Endothelial cell of umbilical vein (primary cell): ENCODE measurements around the gene ROCK2. TPM values are rescaled to one million over a fixed set of nuclear protein-coding genes. Genes with fewer than 3 reads are reported as not detected.

ENCODE experiments used
- BruUV-seq: library from RNA; stranded (reverse); fragments of 400-500 nt; replicated peaks from 2 replicates; lab custom pipeline; 2021; lab: Mats Ljungman, UMichigan
- CTCF ChIA-PET: fragments of 300-600, 350-600 bp; sonication (Branson Sonifier 250); formaldehyde crosslinking; loops from one replicate; lab custom pipeline; 2021; ENCODE audit warnings: antibody characterized with exemption, inconsistent platforms; lab: Charles Lee
- POLR2A ChIA-PET: fragments of 300-600, 350-600 bp; sonication (Branson Sonifier 250); formaldehyde crosslinking; loops from one replicate; lab custom pipeline; 2021; ENCODE audit warnings: antibody characterized with exemption, inconsistent platforms; lab: Charles Lee
- DNase-seq: peaks from one replicate; pipeline ENCODE4 v3.0.0-alpha.2; 2011; ENCODE audit warnings: low read depth, low spot score
- FAIRE-seq: peaks from 2 replicates; lab custom pipeline; 2011; peaks lifted over from hg19 to GRCh38; lab: Jason Lieb, UNC
- H2AFZ ChIP-seq: 2 replicates; pipeline ENCODE4 v1.6.0; 2012; ENCODE audit warnings: low read depth, low read length, control low read depth, inconsistent platforms
- H3K27ac ChIP-seq: 2 replicates; pipeline ENCODE4 v1.5.1; 2011; ENCODE audit warnings: low read depth, mild to moderate bottlenecking, control low read depth, low read length, moderate library complexity; ENCODE audit not compliant: insufficient read depth
- H3K27me3 ChIP-seq, 2 experiments: 2 replicates each; pipeline versions ENCODE4 v1.6.0 to v1.6.1; 2011; ENCODE audit warnings: low read length in 2 of 2, mixed read lengths in 1 of 2; ENCODE audit not compliant: control insufficient read depth in 2 of 2, insufficient read depth in 2 of 2
- H3K36me3 ChIP-seq, 2 experiments: 2 replicates in 1 of 2; 3 replicates in 1 of 2; pipeline ENCODE4 v1.5.1; 2011; ENCODE audit warnings: low read length in 2 of 2, mild to moderate bottlenecking in 1 of 2, moderate library complexity in 1 of 2; ENCODE audit not compliant: control insufficient read depth in 2 of 2, insufficient read depth in 2 of 2; ENCODE audit errors: extremely low read depth in 1 of 2
- H3K4me1 ChIP-seq: 3 replicates; pipeline ENCODE4 v1.5.1; 2011; ENCODE audit warnings: mild to moderate bottlenecking, low read length; ENCODE audit not compliant: control insufficient read depth, insufficient read depth; ENCODE audit errors: extremely low read depth
- H3K4me2 ChIP-seq: 2 replicates; pipeline ENCODE4 v1.6.1; 2011; ENCODE audit warnings: low read length, control low read depth, mixed read lengths; ENCODE audit not compliant: insufficient read depth
- H3K4me3 ChIP-seq, 3 experiments: fragments of 200-600 bp in 1 of 3; sonication (generic), shearing (Covaris generic) in 1 of 3; replicated peaks in 1 of 3; 2 replicates each; pipeline ENCODE4 v1.5.1; 2011 to 2016; ENCODE audit warnings: control low read depth in 3 of 3, low read length in 3 of 3, mild to moderate bottlenecking in 2 of 3, inconsistent platforms in 1 of 3, low read depth in 1 of 3, moderate library complexity in 1 of 3; ENCODE audit not compliant: insufficient read depth in 1 of 3
- H3K79me2 ChIP-seq: 2 replicates; pipeline ENCODE4 v1.6.0; 2012; ENCODE audit warnings: low read length, inconsistent platforms; ENCODE audit not compliant: control insufficient read depth, insufficient read depth
- H3K9ac ChIP-seq: replicated peaks from 2 replicates; pipeline ENCODE3; 2011; ENCODE audit warnings: low read length, control low read depth; ENCODE audit not compliant: insufficient read depth; ENCODE audit errors: extremely low read depth
- H3K9me1 ChIP-seq: replicated peaks from 3 replicates; pipeline ENCODE4 v1.6.0; 2011; ENCODE audit warnings: mild to moderate bottlenecking, low read length; ENCODE audit not compliant: control insufficient read depth, insufficient read depth; ENCODE audit errors: extremely low read depth
- H3K9me3 ChIP-seq: replicated peaks from 2 replicates; pipeline ENCODE4 v1.5.1; 2012; ENCODE audit warnings: low read length, inconsistent platforms; ENCODE audit not compliant: control insufficient read depth, insufficient read depth
- H4K20me1 ChIP-seq: replicated peaks from 2 replicates; pipeline ENCODE3; 2011; ENCODE audit warnings: mild to moderate bottlenecking, low read length; ENCODE audit not compliant: control insufficient read depth, insufficient read depth; ENCODE audit errors: extremely low read depth
- CTCF ChIP-seq, 2 donors: IDR thresholded peaks; 1 replicate in 1 of 2; 2 replicates in 1 of 2; pipeline ENCODE4 v1.5.1; 2011; ENCODE audit warnings: low read length in 2 of 2, mild to moderate bottlenecking in 2 of 2, moderate library complexity in 2 of 2, control low read depth in 1 of 2, inconsistent platforms in 1 of 2, low read depth in 1 of 2; ENCODE audit not compliant: insufficient read depth in 1 of 2; ENCODE audit errors: extremely low read depth in 1 of 2
- EZH2 ChIP-seq: IDR thresholded peaks from 2 replicates; pipeline ENCODE4 v1.6.1; 2012; ENCODE audit warnings: borderline replicate concordance, low read depth, mild to moderate bottlenecking, moderate library complexity, low read length, inconsistent platforms; ENCODE audit not compliant: severe bottlenecking
- FOS ChIP-seq: IDR thresholded peaks from 2 replicates; pipeline ENCODE4 v1.6.1; 2011; ENCODE audit warnings: mild to moderate bottlenecking, low read length, moderate library complexity, borderline replicate concordance; ENCODE audit not compliant: insufficient read depth
- GATA2 ChIP-seq: IDR thresholded peaks from 2 replicates; pipeline ENCODE4 v1.7.0; 2011; ENCODE audit warnings: low read depth, mild to moderate bottlenecking, moderate library complexity, mixed read lengths, low read length; ENCODE audit not compliant: insufficient read length, insufficient read depth
- JUN ChIP-seq: IDR thresholded peaks from 2 replicates; pipeline ENCODE4 v1.6.1; 2011; ENCODE audit warnings: borderline replicate concordance, low read depth; ENCODE audit not compliant: insufficient read length, insufficient read depth
- MYC ChIP-seq: IDR thresholded peaks from one replicate; pipeline ENCODE4 v1.6.1; 2011; ENCODE audit warnings: mild to moderate bottlenecking, low read depth, low read length
- POLR2A ChIP-seq: IDR thresholded peaks from 2 replicates; pipeline ENCODE4 v1.6.1; 2012; ENCODE audit warnings: low read depth, mild to moderate bottlenecking, control low read depth, low read length
- POLR2AphosphoS5 ChIP-seq: IDR thresholded peaks from 2 replicates; pipeline ENCODE4 v1.6.1; 2012; ENCODE audit warnings: low read depth, mild to moderate bottlenecking, control low read depth, low read length, moderate library complexity; ENCODE audit not compliant: insufficient read depth
- dilution Hi-C: fragments of 300-500 bp; cut with MboI; formaldehyde crosslinking; loops from one replicate; pipeline ENCODE4 v1.15.0; 2019; ENCODE audit warnings: low sequenced_read_pairs; ENCODE audit not compliant: extremely low pct_ligation_motif_present
- intact Hi-C: fragments of 100-400 bp; cut with micrococcal nuclease; formaldehyde crosslinking; loops from one replicate; pipeline ENCODE4 v1.10.0; 2022
- polyA plus RNA-seq, 4 experiments: library from polyadenylated mRNA; depleted of rRNA in 3 of 4; stranded (reverse) in 3 of 4; unstranded in 1 of 4; fragments of >200 nt; gene quantifications; 2 replicates each; pipeline versions ENCODE4 v1.2.1 to v1.2.3, GENCODE V29; 2011 to 2012; ENCODE audit warnings: missing spikeins in 1 of 4
- total RNA-seq: library from RNA; stranded (reverse); gene quantifications from 2 replicates; pipeline ENCODE4 v1.2.3, GENCODE V29; 2021
- TF ChIP-seq, protein P1 (sequence below): IDR thresholded peaks from 2 replicates; pipeline ENCODE4 v1.6.1; 2011; ENCODE audit not compliant: insufficient read depth, insufficient read length

The ROCK2 gene
- total and polyA plus RNA-seq, 2 donors (not counting 3 experiments of a cell fraction or from before 2014, with no cell fraction given): 5.2 to 56.5 TPM

DNA sequence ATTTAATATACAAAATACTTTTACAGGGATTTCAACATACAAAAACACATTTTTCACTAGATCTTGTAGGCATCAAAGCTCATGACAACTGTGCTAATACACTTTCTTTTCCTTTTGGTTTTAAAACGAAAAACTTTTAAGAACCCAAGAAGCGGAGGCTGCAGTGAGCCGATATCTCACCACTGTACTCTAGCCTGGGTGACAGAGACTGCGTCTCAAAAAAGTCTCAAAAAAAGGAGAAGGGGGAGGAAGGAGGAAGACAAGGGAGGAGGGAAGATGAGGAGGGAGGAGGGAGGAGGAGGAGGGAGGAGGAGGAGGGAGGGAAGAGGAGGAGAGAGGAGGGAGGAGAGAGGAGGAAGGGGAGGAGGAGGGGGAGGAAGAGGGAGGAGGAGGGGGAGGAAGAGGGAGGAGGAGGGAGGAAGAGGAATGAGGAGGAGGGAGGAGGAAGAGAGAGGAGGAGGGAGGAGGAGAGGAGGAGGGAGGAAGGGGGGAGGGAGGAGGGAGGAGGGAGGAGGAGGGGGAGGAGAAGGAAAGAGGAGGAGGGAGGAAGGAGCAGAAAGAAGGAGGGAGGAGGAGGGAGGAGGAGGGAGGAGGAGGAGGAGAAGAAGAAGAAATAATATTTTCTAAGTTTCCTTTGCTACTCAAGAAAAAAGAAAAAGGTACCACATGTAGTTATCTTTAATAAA is 13.8 kb downstream of the ROCK2 start:
- intact Hi-C loops: no loop called here
- no peaks in the 10 kb centered on the region for H3K27me3 ChIP-seq
- ChIA-PET POLR2A (no interaction called here), CTCF (no interaction called here)
- no peak overlapping the region for H3K4me3 ChIP-seq
- no TSS peak for BruUV-seq
- H3K4me1 ChIP-seq: peaks cover 18% of the 10 kb centered on the region
- H3K36me3 ChIP-seq: no peaks in the 10 kb centered on the region
- H3K79me2 ChIP-seq: peaks cover 88% of the 10 kb centered on the region
- no peaks in the 10 kb centered on the region for H3K9me3 ChIP-seq
- no peak for FAIRE-seq
- no peak overlapping the region for H3K4me2 ChIP-seq
- no peak for TF ChIP-seq POLR2A
- no peak for TF ChIP-seq GATA2
- no peak for TF ChIP-seq JUN
- DNase-seq: no peak
- no peak overlapping the region for H3K27ac ChIP-seq
- peaks cover 19% of the 10 kb centered on the region for H4K20me1 ChIP-seq
- H2AFZ ChIP-seq: no peak overlapping the region
- no peak overlapping the region for H3K9ac ChIP-seq
- dilution Hi-C loops: no loop called here
- H3K9me1 ChIP-seq: peaks cover 2% of the 10 kb centered on the region

- Histone ChIP-seq H3K4me3 (no peak overlapping the region), H3K36me3 (no peaks in the 10 kb centered on the region), H4K20me1 (peaks cover 23% of the 10 kb centered on the region), H3K9me3 (no peaks in the 10 kb centered on the region), H3K9ac (no peak overlapping the region), H3K79me2 (peaks cover 88% of the 10 kb centered on the region), H2AFZ (no peak overlapping the region), H3K4me2 (no peak overlapping the region), H3K4me1 (peaks cover 18% of the 10 kb centered on the region), H3K27me3 (no peaks in the 10 kb centered on the region), H3K27ac (no peak overlapping the region), H3K9me1 (peaks cover 2% of the 10 kb centered on the region)
- ChIA-PET POLR2A (no interaction called here), CTCF (no interaction called here)
- BruUV-seq: no TSS peak
- intact Hi-C loops: no loop called here
- dilution Hi-C loops: no loop called here
- FAIRE-seq: no peak
- no peak for DNase-seq
- TF ChIP-seq JUN (no peak), MYC (no peak), POLR2AphosphoS5 (no peak), EZH2 (no peak), POLR2A (no peak), CTCF (IDR thresholded peaks at IDR 0.05; ENCODE audit: extremely low read depth in 1 of 2, insufficient read depth in 1 of 2, low read depth in 1 of 2, low read length in 2 of 2) (no peak), FOS (no peak), GATA2 (no peak)
- TF ChIP-seq, protein P1, sequence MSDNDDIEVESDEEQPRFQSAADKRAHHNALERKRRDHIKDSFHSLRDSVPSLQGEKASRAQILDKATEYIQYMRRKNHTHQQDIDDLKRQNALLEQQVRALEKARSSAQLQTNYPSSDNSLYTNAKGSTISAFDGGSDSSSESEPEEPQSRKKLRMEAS: no peak
These were observed 14.7 kb downstream of the ROCK2 start for GRCh38 chr2:11329776-11330175.
